K562 (cell line): Measurements from ENCODE around the gene TYMP. TPM values are rescaled to one million over a fixed set of nuclear protein-coding genes. Genes with fewer than 3 reads are reported as not detected.

Experiments used
- BCL6 ChIP-seq: fragments of 250-450 bp; sonication (Bioruptor Pico); IDR thresholded peaks from 2 replicates; pipeline ENCODE4 v1.4.0; 2020
- CXXC5 ChIP-seq: fragments of 250-450 bp; sonication (Bioruptor Pico); IDR thresholded peaks from 2 replicates; pipeline ENCODE4 v1.8.0; 2022; ENCODE audit warnings: inconsistent platforms, mild to moderate bottlenecking, moderate library complexity
- E2F5 ChIP-seq: sonication (generic); formaldehyde crosslinking; IDR thresholded peaks from 2 replicates; pipeline ENCODE4 v1.8.0; 2022; ENCODE audit warnings: mild to moderate bottlenecking, missing genetic modification reagents
- HDGF ChIP-seq: fragments of 450-650 bp; IDR thresholded peaks from 2 replicates; pipeline ENCODE4 v1.6.1; 2016
- NFIC ChIP-seq: fragments of 450-650 bp; IDR thresholded peaks from 2 replicates; pipeline ENCODE4 v1.6.1; 2017; ENCODE audit warnings: mild to moderate bottlenecking, inconsistent platforms
- RB1 ChIP-seq: fragments of 450-650 bp; IDR thresholded peaks from 2 replicates; pipeline ENCODE4 v1.6.1; 2017; ENCODE audit warnings: low read depth, mild to moderate bottlenecking
- TAF1 ChIP-seq: IDR thresholded peaks from 2 replicates; pipeline ENCODE4 v1.6.1; 2011; ENCODE audit warnings: mild to moderate bottlenecking, low read length, moderate library complexity; ENCODE audit not compliant: insufficient read depth, control insufficient read depth, severe bottlenecking; ENCODE audit errors: extremely low read depth
- TEAD4 ChIP-seq, 2 experiments: sonication (generic) in 1 of 2; formaldehyde crosslinking in 1 of 2; IDR thresholded peaks; 2 replicates each; pipeline versions ENCODE4 v1.6.1 to v1.8.0; 2012 to 2022; ENCODE audit warnings: borderline replicate concordance in 1 of 2, inconsistent platforms in 1 of 2, low read length in 1 of 2, mild to moderate bottlenecking in 1 of 2, missing genetic modification reagents in 1 of 2
- ZBTB17 ChIP-seq: fragments of 450-650 bp; formaldehyde crosslinking; IDR thresholded peaks from 2 replicates; pipeline ENCODE4 v1.4.0; 2020; ENCODE audit warnings: mild to moderate bottlenecking
- ZNF253 ChIP-seq: fragments of 250-450 bp; sonication (Bioruptor Pico); conservative IDR thresholded peaks from 2 replicates; pipeline ENCODE4 v1.6.1; 2021; ENCODE audit warnings: mild to moderate bottlenecking
- ZNF445 ChIP-seq: fragments of 250-450 bp; sonication (Bioruptor Pico); IDR thresholded peaks from 2 replicates; pipeline ENCODE4 v1.4.0; 2020; ENCODE audit warnings: low read depth, mild to moderate bottlenecking, moderate library complexity
- polyA plus RNA-seq, 8 experiments: library from polyadenylated mRNA; depleted of rRNA in 4 of 8; stranded (reverse) in 5 of 8; unstranded in 3 of 8; fragments of >200 nt; fragmentation: Nextera tagmentation in 2 of 8; fragmentation: Illumina TruSeq in 1 of 8; extraction: Ambion mirVana in 2 of 8; extraction: Trizol in 1 of 8; gene quantifications; 2 replicates each; pipeline versions ENCODE4 v1.2.1 to v1.2.3, GENCODE V29; 2011 to 2014; ENCODE audit warnings: inconsistent platforms in 1 of 8, missing spikeins in 1 of 8
- total RNA-seq, 7 experiments: library from RNA; depleted of rRNA in 6 of 7; stranded (reverse); fragments of >200 nt in 6 of 7; fragmentation: Illumina TruSeq in 2 of 7; extraction: Trizol in 2 of 7; gene quantifications; 2 replicates each; pipeline versions ENCODE4 v1.2.1 to v1.2.3, GENCODE V29; 2011 to 2021; ENCODE audit warnings: low replicate concordance in 1 of 7
- TF ChIP-seq, protein P1 (sequence below), 2 experiments: fragments of 450-650 bp; formaldehyde crosslinking in 1 of 2; IDR thresholded peaks; 2 replicates each; pipeline versions ENCODE4 v1.4.0 to v1.6.1; 2014 to 2020; ENCODE audit warnings: mild to moderate bottlenecking in 2 of 2, borderline replicate concordance in 1 of 2, low read depth in 1 of 2
- TF ChIP-seq, protein P2 (sequence below), 2 experiments: fragments of 450-650 bp; conservative IDR thresholded peaks; 2 replicates each; pipeline ENCODE4 v1.6.1; 2017; ENCODE audit warnings: mild to moderate bottlenecking in 2 of 2, moderate library complexity in 2 of 2
- TF ChIP-seq, protein P3 (sequence below), 2 experiments: fragments of 450-650 bp; IDR thresholded peaks; 2 replicates each; pipeline ENCODE4 v1.6.1; 2016

TYMP gene
- total and polyA plus RNA-seq, 9 of the 15 experiments (the other 6 are each of a cell fraction or from before 2014, with no cell fraction given): 0.03 to 4.0 (median 2.4) TPM; not detected in 4

GRCh38 chr22:50562523-50563412 lies 33.0 kb upstream of the TYMP start, which contains the start of gene SYCE3 (continued):
- TF ChIP-seq, protein P1, sequence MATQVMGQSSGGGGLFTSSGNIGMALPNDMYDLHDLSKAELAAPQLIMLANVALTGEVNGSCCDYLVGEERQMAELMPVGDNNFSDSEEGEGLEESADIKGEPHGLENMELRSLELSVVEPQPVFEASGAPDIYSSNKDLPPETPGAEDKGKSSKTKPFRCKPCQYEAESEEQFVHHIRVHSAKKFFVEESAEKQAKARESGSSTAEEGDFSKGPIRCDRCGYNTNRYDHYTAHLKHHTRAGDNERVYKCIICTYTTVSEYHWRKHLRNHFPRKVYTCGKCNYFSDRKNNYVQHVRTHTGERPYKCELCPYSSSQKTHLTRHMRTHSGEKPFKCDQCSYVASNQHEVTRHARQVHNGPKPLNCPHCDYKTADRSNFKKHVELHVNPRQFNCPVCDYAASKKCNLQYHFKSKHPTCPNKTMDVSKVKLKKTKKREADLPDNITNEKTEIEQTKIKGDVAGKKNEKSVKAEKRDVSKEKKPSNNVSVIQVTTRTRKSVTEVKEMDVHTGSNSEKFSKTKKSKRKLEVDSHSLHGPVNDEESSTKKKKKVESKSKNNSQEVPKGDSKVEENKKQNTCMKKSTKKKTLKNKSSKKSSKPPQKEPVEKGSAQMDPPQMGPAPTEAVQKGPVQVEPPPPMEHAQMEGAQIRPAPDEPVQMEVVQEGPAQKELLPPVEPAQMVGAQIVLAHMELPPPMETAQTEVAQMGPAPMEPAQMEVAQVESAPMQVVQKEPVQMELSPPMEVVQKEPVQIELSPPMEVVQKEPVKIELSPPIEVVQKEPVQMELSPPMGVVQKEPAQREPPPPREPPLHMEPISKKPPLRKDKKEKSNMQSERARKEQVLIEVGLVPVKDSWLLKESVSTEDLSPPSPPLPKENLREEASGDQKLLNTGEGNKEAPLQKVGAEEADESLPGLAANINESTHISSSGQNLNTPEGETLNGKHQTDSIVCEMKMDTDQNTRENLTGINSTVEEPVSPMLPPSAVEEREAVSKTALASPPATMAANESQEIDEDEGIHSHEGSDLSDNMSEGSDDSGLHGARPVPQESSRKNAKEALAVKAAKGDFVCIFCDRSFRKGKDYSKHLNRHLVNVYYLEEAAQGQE (IDR thresholded peaks at IDR 0.05; ENCODE audit: borderline replicate concordance): peak; percentile 35; the same call in 1 of the 2 replicates
- TF ChIP-seq, protein P1 (CRISPR knock-in tag; IDR thresholded peaks at IDR 0.05; ENCODE audit: low read depth): no peak
- TF ChIP-seq, protein P2, sequence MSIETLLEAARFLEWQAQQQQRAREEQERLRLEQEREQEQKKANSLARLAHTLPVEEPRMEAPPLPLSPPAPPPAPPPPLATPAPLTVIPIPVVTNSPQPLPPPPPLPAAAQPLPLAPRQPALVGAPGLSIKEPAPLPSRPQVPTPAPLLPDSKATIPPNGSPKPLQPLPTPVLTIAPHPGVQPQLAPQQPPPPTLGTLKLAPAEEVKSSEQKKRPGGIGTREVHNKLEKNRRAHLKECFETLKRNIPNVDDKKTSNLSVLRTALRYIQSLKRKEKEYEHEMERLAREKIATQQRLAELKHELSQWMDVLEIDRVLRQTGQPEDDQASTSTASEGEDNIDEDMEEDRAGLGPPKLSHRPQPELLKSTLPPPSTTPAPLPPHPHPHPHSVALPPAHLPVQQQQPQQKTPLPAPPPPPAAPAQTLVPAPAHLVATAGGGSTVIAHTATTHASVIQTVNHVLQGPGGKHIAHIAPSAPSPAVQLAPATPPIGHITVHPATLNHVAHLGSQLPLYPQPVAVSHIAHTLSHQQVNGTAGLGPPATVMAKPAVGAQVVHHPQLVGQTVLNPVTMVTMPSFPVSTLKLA (conservative IDR thresholded peaks at IDR 0.05): peak; percentile 32 to 56; a peak in 2 of 4 replicates
- TF ChIP-seq RB1 (peak; percentile 93), E2F5 (CRISPR knock-in tag) (no peak), BCL6 (CRISPR knock-in tag) (no peak), ZNF445 (CRISPR knock-in tag) (no peak), HDGF (no peak), ZBTB17 (CRISPR knock-in tag) (no peak), CXXC5 (CRISPR knock-in tag) (peak; percentile 40; the same call in 1 of the 2 replicates), TAF1 (no peak), TEAD4 (IDR thresholded peaks at IDR 0.05; ENCODE audit: low read length) (no peak), TEAD4 (CRISPR knock-in tag; IDR thresholded peaks at IDR 0.05; ENCODE audit: borderline replicate concordance) (no peak), NFIC (no peak; the same call in 1 of the 2 replicates), ZNF253 (CRISPR knock-in tag) (no peak)
- TF ChIP-seq, protein P3, sequence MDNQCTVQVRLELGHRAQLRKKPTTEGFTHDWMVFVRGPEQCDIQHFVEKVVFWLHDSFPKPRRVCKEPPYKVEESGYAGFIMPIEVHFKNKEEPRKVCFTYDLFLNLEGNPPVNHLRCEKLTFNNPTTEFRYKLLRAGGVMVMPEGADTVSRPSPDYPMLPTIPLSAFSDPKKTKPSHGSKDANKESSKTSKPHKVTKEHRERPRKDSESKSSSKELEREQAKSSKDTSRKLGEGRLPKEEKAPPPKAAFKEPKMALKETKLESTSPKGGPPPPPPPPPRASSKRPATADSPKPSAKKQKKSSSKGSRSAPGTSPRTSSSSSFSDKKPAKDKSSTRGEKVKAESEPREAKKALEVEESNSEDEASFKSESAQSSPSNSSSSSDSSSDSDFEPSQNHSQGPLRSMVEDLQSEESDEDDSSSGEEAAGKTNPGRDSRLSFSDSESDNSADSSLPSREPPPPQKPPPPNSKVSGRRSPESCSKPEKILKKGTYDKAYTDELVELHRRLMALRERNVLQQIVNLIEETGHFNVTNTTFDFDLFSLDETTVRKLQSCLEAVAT (IDR thresholded peaks at IDR 0.05): no peak
